GM18951 (cell line): ENCODE data around the gene APOM.

ENCODE experiments used
- POLR2A ChIP-seq: IDR thresholded peaks from 4 replicates; pipeline ENCODE4 v1.6.1; 2011; ENCODE audit warnings: mild to moderate bottlenecking; ENCODE audit not compliant: insufficient read length, insufficient read depth; ENCODE audit errors: extremely low read depth
- in situ Hi-C: fragments of 300-500 bp; cut with MboI; formaldehyde crosslinking; loops from one replicate; pipeline ENCODE4 v1.12.0; 2022; ENCODE audit warnings: low sequenced_read_pairs, mixed read lengths, inconsistent platforms; ENCODE audit not compliant: unreplicated experiment

Gene APOM

GRCh38 chr6:31621320-31621939, 34.3 kb upstream of the APOM start:
- in situ Hi-C loops: no loop called here
- no peak for TF ChIP-seq POLR2A

- no peak for TF ChIP-seq POLR2A
- in situ Hi-C loops: no loop called here
Measured at GRCh38 chr6:31621991-31622390, 33.7 kb upstream of the APOM start.

GRCh38 chr6:31622684-31623091, 33.0 kb upstream of the APOM start:
- no peak for TF ChIP-seq POLR2A
- in situ Hi-C loops: no loop called here

GRCh38 chr6:31624070-31624469, 31.6 kb upstream of the APOM start:
- no peak for TF ChIP-seq POLR2A
- in situ Hi-C loops: no loop called here

GRCh38 chr6:31626952-31627351, 28.7 kb upstream of the APOM start:
- in situ Hi-C loops: no loop called here
- TF ChIP-seq POLR2A: no peak

- in situ Hi-C loops: no loop called here
- no peak for TF ChIP-seq POLR2A
Measured at GRCh38 chr6:31627690-31628287, 27.9 kb upstream of the APOM start.

- TF ChIP-seq POLR2A: no peak
- in situ Hi-C loops: no loop called here
Measured at GRCh38 chr6:31629014-31629413, 26.7 kb upstream of the APOM start.

GRCh38 chr6:31630177-31630934, 25.3 kb upstream of the APOM start:
- in situ Hi-C loops: no loop called here
- TF ChIP-seq POLR2A: peak; percentile 21

GRCh38 chr6:31631209-31631608, 24.5 kb upstream of the APOM start:
- in situ Hi-C loops: no loop called here
- no peak for TF ChIP-seq POLR2A

GRCh38 chr6:31631681-31632278, 23.9 kb upstream of the APOM start:
- TF ChIP-seq POLR2A: no peak

GRCh38 chr6:31632279-31632946, 23.3 kb upstream of the APOM start:
- in situ Hi-C loops: no loop called here
- peak; percentile 27 for TF ChIP-seq POLR2A

More at GRCh38 chr6:31631681-31632278, 23.9 kb upstream of the APOM start:
- in situ Hi-C loops: no loop called here

GRCh38 chr6:31633447-31633846, 22.2 kb upstream of the APOM start:
- in situ Hi-C loops: no loop called here
- no peak for TF ChIP-seq POLR2A

GRCh38 chr6:31634131-31634530, 21.6 kb upstream of the APOM start:
- no peak for TF ChIP-seq POLR2A
- in situ Hi-C loops: no loop called here

GRCh38 chr6:31634969-31635575, 20.6 kb upstream of the APOM start:
- in situ Hi-C loops: no loop called here
- TF ChIP-seq POLR2A: no peak
